Endothelial cell of umbilical vein (primary cell): ENCODE results near the gene GAK. TPM values are rescaled to one million over a fixed set of nuclear protein-coding genes. Genes with fewer than 3 reads are reported as not detected.

Experiments used
- BruUV-seq: library from RNA; stranded (reverse); fragments of 400-500 nt; replicated peaks from 2 replicates; lab custom pipeline; 2021; lab: Mats Ljungman, UMichigan
- CTCF ChIA-PET: fragments of 300-600, 350-600 bp; sonication (Branson Sonifier 250); formaldehyde crosslinking; loops from one replicate; lab custom pipeline; 2021; ENCODE audit warnings: antibody characterized with exemption, inconsistent platforms; lab: Charles Lee
- POLR2A ChIA-PET: fragments of 300-600, 350-600 bp; sonication (Branson Sonifier 250); formaldehyde crosslinking; loops from one replicate; lab custom pipeline; 2021; ENCODE audit warnings: antibody characterized with exemption, inconsistent platforms; lab: Charles Lee
- DNase-seq: peaks from one replicate; pipeline ENCODE4 v3.0.0-alpha.2; 2011; ENCODE audit warnings: low read depth, low spot score
- FAIRE-seq: peaks from 2 replicates; lab custom pipeline; 2011; peaks lifted over from hg19 to GRCh38; lab: Jason Lieb, UNC
- H2AFZ ChIP-seq: 2 replicates; pipeline ENCODE4 v1.6.0; 2012; ENCODE audit warnings: low read depth, low read length, control low read depth, inconsistent platforms
- H3K27ac ChIP-seq: 2 replicates; pipeline ENCODE4 v1.5.1; 2011; ENCODE audit warnings: low read depth, mild to moderate bottlenecking, control low read depth, low read length, moderate library complexity; ENCODE audit not compliant: insufficient read depth
- H3K27me3 ChIP-seq, 2 experiments: 2 replicates each; pipeline versions ENCODE4 v1.6.0 to v1.6.1; 2011; ENCODE audit warnings: low read length in 2 of 2, mixed read lengths in 1 of 2; ENCODE audit not compliant: control insufficient read depth in 2 of 2, insufficient read depth in 2 of 2
- H3K36me3 ChIP-seq, 2 experiments: 2 replicates in 1 of 2; 3 replicates in 1 of 2; pipeline ENCODE4 v1.5.1; 2011; ENCODE audit warnings: low read length in 2 of 2, mild to moderate bottlenecking in 1 of 2, moderate library complexity in 1 of 2; ENCODE audit not compliant: control insufficient read depth in 2 of 2, insufficient read depth in 2 of 2; ENCODE audit errors: extremely low read depth in 1 of 2
- H3K4me1 ChIP-seq: 3 replicates; pipeline ENCODE4 v1.5.1; 2011; ENCODE audit warnings: mild to moderate bottlenecking, low read length; ENCODE audit not compliant: control insufficient read depth, insufficient read depth; ENCODE audit errors: extremely low read depth
- H3K4me2 ChIP-seq: 2 replicates; pipeline ENCODE4 v1.6.1; 2011; ENCODE audit warnings: low read length, control low read depth, mixed read lengths; ENCODE audit not compliant: insufficient read depth
- H3K4me3 ChIP-seq, 3 experiments: fragments of 200-600 bp in 1 of 3; sonication (generic), shearing (Covaris generic) in 1 of 3; replicated peaks in 1 of 3; 2 replicates each; pipeline ENCODE4 v1.5.1; 2011 to 2016; ENCODE audit warnings: control low read depth in 3 of 3, low read length in 3 of 3, mild to moderate bottlenecking in 2 of 3, inconsistent platforms in 1 of 3, low read depth in 1 of 3, moderate library complexity in 1 of 3; ENCODE audit not compliant: insufficient read depth in 1 of 3
- H3K79me2 ChIP-seq: 2 replicates; pipeline ENCODE4 v1.6.0; 2012; ENCODE audit warnings: low read length, inconsistent platforms; ENCODE audit not compliant: control insufficient read depth, insufficient read depth
- H3K9ac ChIP-seq: replicated peaks from 2 replicates; pipeline ENCODE3; 2011; ENCODE audit warnings: low read length, control low read depth; ENCODE audit not compliant: insufficient read depth; ENCODE audit errors: extremely low read depth
- H3K9me1 ChIP-seq: replicated peaks from 3 replicates; pipeline ENCODE4 v1.6.0; 2011; ENCODE audit warnings: mild to moderate bottlenecking, low read length; ENCODE audit not compliant: control insufficient read depth, insufficient read depth; ENCODE audit errors: extremely low read depth
- H3K9me3 ChIP-seq: replicated peaks from 2 replicates; pipeline ENCODE4 v1.5.1; 2012; ENCODE audit warnings: low read length, inconsistent platforms; ENCODE audit not compliant: control insufficient read depth, insufficient read depth
- H4K20me1 ChIP-seq: replicated peaks from 2 replicates; pipeline ENCODE3; 2011; ENCODE audit warnings: mild to moderate bottlenecking, low read length; ENCODE audit not compliant: control insufficient read depth, insufficient read depth; ENCODE audit errors: extremely low read depth
- EZH2 ChIP-seq: IDR thresholded peaks from 2 replicates; pipeline ENCODE4 v1.6.1; 2012; ENCODE audit warnings: borderline replicate concordance, low read depth, mild to moderate bottlenecking, moderate library complexity, low read length, inconsistent platforms; ENCODE audit not compliant: severe bottlenecking
- FOS ChIP-seq: IDR thresholded peaks from 2 replicates; pipeline ENCODE4 v1.6.1; 2011; ENCODE audit warnings: mild to moderate bottlenecking, low read length, moderate library complexity, borderline replicate concordance; ENCODE audit not compliant: insufficient read depth
- GATA2 ChIP-seq: IDR thresholded peaks from 2 replicates; pipeline ENCODE4 v1.7.0; 2011; ENCODE audit warnings: low read depth, mild to moderate bottlenecking, moderate library complexity, mixed read lengths, low read length; ENCODE audit not compliant: insufficient read length, insufficient read depth
- JUN ChIP-seq: IDR thresholded peaks from 2 replicates; pipeline ENCODE4 v1.6.1; 2011; ENCODE audit warnings: borderline replicate concordance, low read depth; ENCODE audit not compliant: insufficient read length, insufficient read depth
- MYC ChIP-seq: IDR thresholded peaks from one replicate; pipeline ENCODE4 v1.6.1; 2011; ENCODE audit warnings: mild to moderate bottlenecking, low read depth, low read length
- POLR2A ChIP-seq: IDR thresholded peaks from 2 replicates; pipeline ENCODE4 v1.6.1; 2012; ENCODE audit warnings: low read depth, mild to moderate bottlenecking, control low read depth, low read length
- POLR2AphosphoS5 ChIP-seq: IDR thresholded peaks from 2 replicates; pipeline ENCODE4 v1.6.1; 2012; ENCODE audit warnings: low read depth, mild to moderate bottlenecking, control low read depth, low read length, moderate library complexity; ENCODE audit not compliant: insufficient read depth
- dilution Hi-C: fragments of 300-500 bp; cut with MboI; formaldehyde crosslinking; loops from one replicate; pipeline ENCODE4 v1.15.0; 2019; ENCODE audit warnings: low sequenced_read_pairs; ENCODE audit not compliant: extremely low pct_ligation_motif_present
- intact Hi-C: fragments of 100-400 bp; cut with micrococcal nuclease; formaldehyde crosslinking; loops from one replicate; pipeline ENCODE4 v1.10.0; 2022
- polyA plus RNA-seq, 4 experiments: library from polyadenylated mRNA; depleted of rRNA in 3 of 4; stranded (reverse) in 3 of 4; unstranded in 1 of 4; fragments of >200 nt; gene quantifications; 2 replicates each; pipeline versions ENCODE4 v1.2.1 to v1.2.3, GENCODE V29; 2011 to 2012; ENCODE audit warnings: missing spikeins in 1 of 4
- total RNA-seq: library from RNA; stranded (reverse); gene quantifications from 2 replicates; pipeline ENCODE4 v1.2.3, GENCODE V29; 2021
- TF ChIP-seq, protein P1 (sequence below): IDR thresholded peaks from 2 replicates; pipeline ENCODE4 v1.6.1; 2011; ENCODE audit not compliant: insufficient read depth, insufficient read length
- TF ChIP-seq, protein P2 (sequence below), 2 donors: IDR thresholded peaks; 1 replicate in 1 of 2; 2 replicates in 1 of 2; pipeline ENCODE4 v1.5.1; 2011; ENCODE audit warnings: low read length in 2 of 2, mild to moderate bottlenecking in 2 of 2, moderate library complexity in 2 of 2, control low read depth in 1 of 2, inconsistent platforms in 1 of 2, low read depth in 1 of 2; ENCODE audit not compliant: insufficient read depth in 1 of 2; ENCODE audit errors: extremely low read depth in 1 of 2

The GAK gene
- total and polyA plus RNA-seq, 2 donors (not counting 3 experiments of a cell fraction or from before 2014, with no cell fraction given), result 49.6 to 109 TPM

DNA sequence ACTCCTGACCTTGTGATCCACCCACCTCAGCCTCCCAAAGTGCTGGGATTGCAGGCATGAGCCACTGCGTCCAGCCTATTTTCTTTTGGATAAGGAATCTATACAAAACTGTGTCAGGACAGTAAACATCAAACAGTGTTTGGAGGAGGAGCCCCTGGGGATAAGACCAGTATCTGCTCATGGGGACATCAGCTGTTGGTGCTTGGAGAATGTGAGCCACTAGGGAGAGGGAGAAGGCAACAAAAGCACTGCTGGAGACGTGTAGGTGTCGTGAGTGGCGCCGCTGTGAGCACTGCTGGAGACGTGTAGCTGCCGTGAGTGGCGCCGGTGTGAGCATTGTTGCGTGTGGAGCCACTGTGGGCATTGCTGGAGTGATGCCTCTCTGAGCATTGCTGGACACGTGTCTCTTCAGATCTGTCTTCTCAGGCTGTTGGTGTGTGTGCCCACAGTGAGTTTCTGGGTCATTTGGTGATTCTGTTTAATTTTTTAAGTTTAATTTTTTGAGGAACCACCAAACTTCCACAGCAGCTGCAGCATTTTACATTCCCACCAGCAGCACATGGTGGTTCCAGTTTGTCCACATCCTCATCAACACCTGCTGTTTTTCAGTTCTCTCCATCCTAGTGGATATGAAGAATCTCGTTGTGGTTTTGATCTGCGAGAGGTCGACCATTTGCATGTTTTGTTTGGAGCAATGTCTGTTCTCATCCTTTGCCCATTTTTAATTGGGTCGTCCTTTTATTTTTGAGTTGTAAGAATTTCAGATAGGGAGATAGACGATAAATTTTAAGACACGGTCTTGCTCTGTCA lies 22.3 kb upstream of the GAK start:
- no TSS peak for BruUV-seq
- intact Hi-C loops, result no loop called here

More for the DNA sequence above, 22.3 kb upstream of the GAK start:
- Histone ChIP-seq H3K9me1 (no peaks in the 10 kb centered on the region), H3K9me3 (no peaks in the 10 kb centered on the region), H4K20me1 (no peaks in the 10 kb centered on the region), H3K27me3 (no peaks in the 10 kb centered on the region), H3K4me1 (no peaks in the 10 kb centered on the region), H3K36me3 (peaks cover 0 to 5% of the 10 kb centered on the region in 2 experiments), H3K9ac (no peak overlapping the region), H2AFZ (no peak overlapping the region), H3K79me2 (no peaks in the 10 kb centered on the region), H3K27ac (no peak overlapping the region), H3K4me3 (no peak overlapping the region), H3K4me2 (no peak overlapping the region)
- no peak for DNase-seq
- dilution Hi-C loops, result no loop called here
- CTCF ChIA-PET, result interaction anchor here (0.6 kb wide), 1 partner anchor 70 kb away, joined by 3 read pairs; no protein-coding TSS in a partner anchor
- POLR2A ChIA-PET, result no interaction called here
- TF ChIP-seq GATA2 (no peak), POLR2A (no peak), FOS (no peak), EZH2 (no peak), POLR2AphosphoS5 (no peak), JUN (no peak), MYC (no peak)
- TF ChIP-seq, protein P1, sequence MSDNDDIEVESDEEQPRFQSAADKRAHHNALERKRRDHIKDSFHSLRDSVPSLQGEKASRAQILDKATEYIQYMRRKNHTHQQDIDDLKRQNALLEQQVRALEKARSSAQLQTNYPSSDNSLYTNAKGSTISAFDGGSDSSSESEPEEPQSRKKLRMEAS, result no peak
- TF ChIP-seq, protein P2, sequence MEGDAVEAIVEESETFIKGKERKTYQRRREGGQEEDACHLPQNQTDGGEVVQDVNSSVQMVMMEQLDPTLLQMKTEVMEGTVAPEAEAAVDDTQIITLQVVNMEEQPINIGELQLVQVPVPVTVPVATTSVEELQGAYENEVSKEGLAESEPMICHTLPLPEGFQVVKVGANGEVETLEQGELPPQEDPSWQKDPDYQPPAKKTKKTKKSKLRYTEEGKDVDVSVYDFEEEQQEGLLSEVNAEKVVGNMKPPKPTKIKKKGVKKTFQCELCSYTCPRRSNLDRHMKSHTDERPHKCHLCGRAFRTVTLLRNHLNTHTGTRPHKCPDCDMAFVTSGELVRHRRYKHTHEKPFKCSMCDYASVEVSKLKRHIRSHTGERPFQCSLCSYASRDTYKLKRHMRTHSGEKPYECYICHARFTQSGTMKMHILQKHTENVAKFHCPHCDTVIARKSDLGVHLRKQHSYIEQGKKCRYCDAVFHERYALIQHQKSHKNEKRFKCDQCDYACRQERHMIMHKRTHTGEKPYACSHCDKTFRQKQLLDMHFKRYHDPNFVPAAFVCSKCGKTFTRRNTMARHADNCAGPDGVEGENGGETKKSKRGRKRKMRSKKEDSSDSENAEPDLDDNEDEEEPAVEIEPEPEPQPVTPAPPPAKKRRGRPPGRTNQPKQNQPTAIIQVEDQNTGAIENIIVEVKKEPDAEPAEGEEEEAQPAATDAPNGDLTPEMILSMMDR (IDR thresholded peaks at IDR 0.05; ENCODE audit: extremely low read depth in 1 of 2, insufficient read depth in 1 of 2, low read depth in 1 of 2, low read length in 2 of 2), result no peak
- no peak for FAIRE-seq
